Measurements from ENCODE around the gene OMA1.

The OMA1 gene

GRCh38 chr1:58459911-58460310, 86.6 kb downstream of the OMA1 start:
- no peak for DNase-seq (ENCODE audit: low read depth in 3 of 3)

- no peak for DNase-seq (ENCODE audit: low read depth in 3 of 3)
Observed at GRCh38 chr1:58457023-58457635, 89.4 kb downstream of the OMA1 start.

- no peak for DNase-seq (ENCODE audit: low read depth in 3 of 3)
Observed at GRCh38 chr1:58456470-58456869, 90.1 kb downstream of the OMA1 start.

GRCh38 chr1:58454807-58455206, 91.7 kb downstream of the OMA1 start:
- DNase-seq (ENCODE audit: low read depth in 3 of 3): no peak

GRCh38 chr1:58454385-58454784, 92.1 kb downstream of the OMA1 start:
- no peak for DNase-seq (ENCODE audit: low read depth in 3 of 3)

GRCh38 chr1:58451560-58452191, 94.8 kb downstream of the OMA1 start:
- no peak for DNase-seq (ENCODE audit: low read depth in 3 of 3)

GRCh38 chr1:58447886-58448285, 98.6 kb downstream of the OMA1 start:
- DNase-seq (ENCODE audit: low read depth in 3 of 3): no peak

GRCh38 chr1:58447042-58447441, 99.5 kb downstream of the OMA1 start:
- no peak for DNase-seq (ENCODE audit: low read depth in 3 of 3)

GRCh38 chr1:58446368-58446767, 100.2 kb downstream of the OMA1 start:
- DNase-seq (ENCODE audit: low read depth in 3 of 3): no peak

- no peak for DNase-seq (ENCODE audit: low read depth in 3 of 3)
Observed at GRCh38 chr1:58443986-58444868, 102.3 kb downstream of the OMA1 start.

GRCh38 chr1:58442114-58442513, 104.4 kb downstream of the OMA1 start:
- DNase-seq (ENCODE audit: low read depth in 3 of 3): no peak

GRCh38 chr1:58441699-58442098, 104.8 kb downstream of the OMA1 start:
- no peak for DNase-seq (ENCODE audit: low read depth in 3 of 3)

GRCh38 chr1:58440696-58441095, 105.8 kb downstream of the OMA1 start:
- DNase-seq (ENCODE audit: low read depth in 3 of 3): no peak

GRCh38 chr1:58439946-58440345, 106.6 kb downstream of the OMA1 start:
- DNase-seq (ENCODE audit: low read depth in 3 of 3): no peak

GRCh38 chr1:58438468-58438867, 108.1 kb downstream of the OMA1 start:
- DNase-seq (ENCODE audit: low read depth in 3 of 3): no peak

GRCh38 chr1:58437623-58438022, 108.9 kb downstream of the OMA1 start:
- no peak for DNase-seq (ENCODE audit: low read depth in 3 of 3)

GRCh38 chr1:58436615-58437297, 109.8 kb downstream of the OMA1 start:
- no peak for DNase-seq (ENCODE audit: low read depth in 3 of 3)

GRCh38 chr1:58435376-58435775, 111.2 kb downstream of the OMA1 start:
- no peak for DNase-seq (ENCODE audit: low read depth in 3 of 3)

- DNase-seq (ENCODE audit: low read depth in 3 of 3): no peak
Observed at GRCh38 chr1:58434607-58435006, 111.9 kb downstream of the OMA1 start.

GRCh38 chr1:58434181-58434580, 112.3 kb downstream of the OMA1 start:
- no peak for DNase-seq (ENCODE audit: low read depth in 3 of 3)

GRCh38 chr1:58432851-58433668, 113.5 kb downstream of the OMA1 start:
- DNase-seq (ENCODE audit: low read depth in 3 of 3): no peak
